GM12874 (cell line): ENCODE measurements around the gene BAK1.
A peak's percentile ranks its signal among the peaks of the same experiment; 100 is the strongest.

Experiments used
- CTCF ChIP-seq: IDR thresholded peaks from 2 replicates; pipeline ENCODE4 v1.5.1; 2011; ENCODE audit warnings: low read depth, mild to moderate bottlenecking, control low read depth, low read length, moderate library complexity; ENCODE audit not compliant: insufficient read depth

Gene BAK1

GRCh38 chr6:33595001-33595846, 15.1 kb upstream of the BAK1 start:
- TF ChIP-seq CTCF: no peak

GRCh38 chr6:33593414-33593727, 13.3 kb upstream of the BAK1 start:
- no peak for TF ChIP-seq CTCF

GRCh38 chr6:33592595-33593413, 12.7 kb upstream of the BAK1 start:
- no peak for TF ChIP-seq CTCF

GRCh38 chr6:33592280-33592594, 12.2 kb upstream of the BAK1 start:
- TF ChIP-seq CTCF: no peak

GRCh38 chr6:33591424-33592032, 11.5 kb upstream of the BAK1 start:
- no peak for TF ChIP-seq CTCF

GRCh38 chr6:33590531-33591198, 10.6 kb upstream of the BAK1 start:
- no peak for TF ChIP-seq CTCF

GRCh38 chr6:33589731-33590530, 9.9 kb upstream of the BAK1 start:
- peak; percentile 90 for TF ChIP-seq CTCF
